ENCODE measurements around the gene ZNF165.
A peak's percentile ranks its signal among the peaks of the same experiment; 100 is the strongest.

The ZNF165 gene

DNA sequence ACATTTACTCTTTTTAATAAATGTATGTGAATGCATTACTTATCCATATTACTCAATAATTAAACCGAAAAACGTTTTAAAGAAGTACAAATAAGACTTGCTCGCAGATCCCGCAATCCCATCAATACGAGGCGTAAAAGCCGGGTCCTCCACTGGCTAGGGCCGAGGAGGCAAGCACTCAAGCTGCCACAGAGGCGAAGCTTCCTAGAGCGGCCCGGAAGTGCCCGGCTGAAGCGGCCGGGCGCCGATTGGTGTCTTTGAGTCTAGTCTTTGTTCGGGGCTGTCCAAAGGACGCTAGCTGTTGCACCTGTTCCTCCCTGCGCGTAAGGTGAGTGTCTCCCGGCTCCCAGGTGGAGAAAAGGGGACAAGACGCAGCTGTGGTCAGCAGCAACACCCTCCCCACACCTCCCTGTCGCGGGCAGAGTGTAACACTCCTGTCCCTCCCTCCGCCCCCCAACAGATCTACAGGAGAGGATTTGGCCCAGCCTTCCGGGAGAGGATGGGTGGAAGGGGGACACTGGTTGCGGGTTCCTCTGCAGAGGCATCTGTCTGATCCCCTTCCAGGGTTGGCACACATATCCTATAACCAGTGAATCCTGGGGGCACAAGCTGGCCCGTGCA, 44.1 kb downstream of the ZNF165 start, which contains the start of gene ZSCAN16:
Gene ZSCAN16, plus strand, starts transcription at position 260 of the 621 bp plus-strand sequence. CDS start 835 bp downstream, outside the sequence.
- peak; percentile 37 for DNase-seq (ENCODE audit: extremely low read depth, low read depth)
- TF ChIP-seq CTCF (IDR thresholded peaks at IDR 0.05; ENCODE audit: low read depth, low read length): no peak

DNA sequence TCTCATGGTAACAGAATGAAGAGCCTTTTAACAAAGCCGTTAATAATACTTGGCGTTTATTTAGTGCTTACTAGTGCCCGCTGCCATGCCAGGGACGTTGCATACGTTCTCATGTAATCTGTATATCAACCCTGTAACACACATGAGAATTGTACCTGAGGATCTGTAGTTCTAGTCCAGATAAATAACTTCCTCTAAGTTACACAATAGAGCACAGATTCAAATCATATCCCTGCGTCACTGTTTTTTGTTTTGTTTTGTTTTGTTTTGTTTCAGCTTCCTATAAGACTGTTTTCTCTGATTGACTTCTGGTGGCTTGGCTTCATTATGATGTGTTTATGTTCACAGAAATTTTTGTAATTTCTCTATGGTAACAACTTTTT, 44.6 kb downstream of the ZNF165 start:
- DNase-seq (ENCODE audit: extremely low read depth, low read depth): no peak
- TF ChIP-seq CTCF (IDR thresholded peaks at IDR 0.05; ENCODE audit: low read depth, low read length): no peak

- DNase-seq (ENCODE audit: extremely low read depth, low read depth): no peak
- TF ChIP-seq CTCF (IDR thresholded peaks at IDR 0.05; ENCODE audit: low read depth, low read length): no peak
Observed at GRCh38 chr6:28125401-28125800, 45.0 kb downstream of the ZNF165 start.

DNA sequence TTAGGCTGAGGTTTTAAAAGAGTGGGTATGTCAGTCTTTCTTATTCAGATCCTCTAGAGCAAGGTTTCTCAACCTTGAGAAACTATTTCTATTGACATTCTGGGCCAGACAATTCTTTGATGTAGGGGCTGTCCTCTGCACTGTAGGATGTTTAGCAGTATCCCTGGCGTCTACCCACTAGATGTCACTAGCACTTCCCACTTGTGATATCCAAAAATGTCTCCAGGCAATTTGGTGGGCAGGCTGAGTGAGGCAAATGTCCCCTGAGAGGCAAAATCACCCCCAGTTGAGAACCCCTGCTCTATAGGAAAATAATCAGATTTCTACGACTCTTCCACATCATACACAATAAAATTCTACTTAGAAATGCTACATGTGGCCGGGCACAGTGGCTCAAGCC, 53.6 kb downstream of the ZNF165 start:
- peak; percentile 49 for TF ChIP-seq CTCF (IDR thresholded peaks at IDR 0.05; ENCODE audit: low read depth, low read length)
- DNase-seq (ENCODE audit: extremely low read depth, low read depth): no peak

GRCh38 chr6:28134716-28135115, 54.3 kb downstream of the ZNF165 start:
- no peak for DNase-seq (ENCODE audit: extremely low read depth, low read depth)
- TF ChIP-seq CTCF (IDR thresholded peaks at IDR 0.05; ENCODE audit: low read depth, low read length): no peak

- TF ChIP-seq CTCF (IDR thresholded peaks at IDR 0.05; ENCODE audit: low read depth, low read length): no peak
- DNase-seq (ENCODE audit: extremely low read depth, low read depth): no peak
Observed at GRCh38 chr6:28135393-28135792, 55.0 kb downstream of the ZNF165 start.

DNA sequence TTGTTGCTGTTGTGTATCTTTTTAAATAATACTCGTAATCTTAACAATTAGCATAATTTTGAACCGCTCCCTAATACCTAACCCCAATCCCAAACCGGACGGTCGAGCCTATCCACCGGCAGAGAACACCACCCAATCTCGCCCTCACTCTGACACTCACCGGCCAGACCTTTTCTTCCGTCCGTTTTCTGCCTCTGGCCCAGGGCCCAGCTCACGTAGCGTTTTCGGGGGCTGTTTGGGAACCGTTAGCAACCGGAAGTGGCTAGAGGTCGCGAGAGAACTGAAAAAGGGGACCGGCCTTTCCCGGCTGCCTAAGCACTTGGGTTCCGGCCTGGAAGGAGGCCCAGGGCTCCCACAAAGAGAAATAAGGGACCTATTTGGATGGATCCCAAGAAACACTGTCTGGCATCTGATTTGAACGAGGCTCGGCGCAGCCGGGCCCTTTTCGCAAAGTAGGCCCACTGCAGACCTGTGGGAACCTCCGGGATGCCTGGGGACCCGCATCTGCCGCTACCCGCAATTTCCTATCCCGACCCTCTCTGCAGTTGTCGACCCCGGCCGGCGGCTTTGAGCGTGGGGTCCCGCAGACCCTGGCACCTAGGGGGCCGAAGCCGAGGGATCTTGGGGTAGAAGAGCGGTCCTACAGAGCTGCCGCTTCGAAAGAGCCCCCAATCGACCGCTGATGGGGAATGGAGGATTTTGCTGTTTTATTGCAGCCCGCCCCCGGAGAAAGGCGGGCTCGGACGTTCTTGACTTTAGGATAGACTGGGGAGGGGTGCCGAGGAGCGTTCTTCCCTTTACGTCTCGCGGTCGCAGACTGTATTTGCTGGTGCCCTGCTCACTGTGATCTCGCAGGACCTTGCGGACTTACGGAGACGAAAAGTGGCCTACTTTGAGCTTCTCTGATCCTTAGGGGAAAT, 56.5 kb downstream of the ZNF165 start:
- TF ChIP-seq CTCF (IDR thresholded peaks at IDR 0.05; ENCODE audit: low read depth, low read length): no peak
- peak; percentile 93 for DNase-seq (ENCODE audit: extremely low read depth, low read depth)

Data from AG09319 (cell line).